ENCODE measurements around the gene FGD4. TPM values are rescaled to one million over a fixed set of nuclear protein-coding genes. Genes with fewer than 3 reads are reported as not detected.
A peak's percentile ranks its signal among the peaks of the same experiment; 100 is the strongest.

FGD4 gene
- total and polyA plus RNA-seq, 4 donors: 4.8 to 64.6 (median 24.2) TPM

DNA sequence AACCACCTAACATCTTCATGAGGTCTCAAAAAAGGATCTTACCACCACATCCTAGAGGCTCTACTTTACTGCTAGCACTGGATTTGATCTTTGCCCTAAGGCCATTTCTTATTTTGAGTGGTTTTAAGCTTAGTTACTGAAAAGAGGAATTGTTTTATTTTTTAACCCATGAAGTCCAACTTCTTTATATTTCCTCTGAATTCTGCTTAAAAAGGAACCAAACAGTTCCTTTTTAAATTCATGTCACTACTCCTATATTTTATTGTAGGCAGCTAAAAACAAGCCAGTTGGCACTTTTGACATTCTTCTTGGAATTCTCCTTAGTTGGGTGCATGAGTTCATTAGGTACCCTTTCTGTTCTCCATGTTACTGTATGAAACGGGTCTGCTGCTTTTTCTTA is 76.4 kb downstream of the FGD4 start:
- WGBS, 2 donors: 58 to 81% methylated on average over 1 of the region's 1 CpG
- no peak for ATAC-seq (ENCODE audit: insufficient read depth, low FRiP score)
- Histone ChIP-seq H3K9ac (ENCODE audit: insufficient read depth in 1 of 2, low read length in 2 of 2) (no peak overlapping the region), H3K9me3 (ENCODE audit: control insufficient read depth in 4 of 4, insufficient read depth in 3 of 4, low read length in 3 of 4) (no peaks in the 10 kb centered on the region), H3K27ac (ENCODE audit: low read depth in 1 of 2, low read length in 1 of 2) (no peak overlapping the region), H3K4me1 (ENCODE audit: control insufficient read depth in 5 of 5, insufficient read depth in 5 of 5, low read length in 5 of 5) (peaks cover 0 to 3% (median 0%) of the 10 kb centered on the region in 5 donors), H3K36me3 (ENCODE audit: control insufficient read depth in 4 of 4, insufficient read depth in 4 of 4, low read length in 4 of 4) (no peaks in the 10 kb centered on the region), H3K27me3 (ENCODE audit: control insufficient read depth in 3 of 3, insufficient read depth in 3 of 3, low read length in 2 of 3) (no peaks in the 10 kb centered on the region), H3K4me3 (no peak overlapping the region)
- no peak for DNase-seq
- TF ChIP-seq, protein P1, sequence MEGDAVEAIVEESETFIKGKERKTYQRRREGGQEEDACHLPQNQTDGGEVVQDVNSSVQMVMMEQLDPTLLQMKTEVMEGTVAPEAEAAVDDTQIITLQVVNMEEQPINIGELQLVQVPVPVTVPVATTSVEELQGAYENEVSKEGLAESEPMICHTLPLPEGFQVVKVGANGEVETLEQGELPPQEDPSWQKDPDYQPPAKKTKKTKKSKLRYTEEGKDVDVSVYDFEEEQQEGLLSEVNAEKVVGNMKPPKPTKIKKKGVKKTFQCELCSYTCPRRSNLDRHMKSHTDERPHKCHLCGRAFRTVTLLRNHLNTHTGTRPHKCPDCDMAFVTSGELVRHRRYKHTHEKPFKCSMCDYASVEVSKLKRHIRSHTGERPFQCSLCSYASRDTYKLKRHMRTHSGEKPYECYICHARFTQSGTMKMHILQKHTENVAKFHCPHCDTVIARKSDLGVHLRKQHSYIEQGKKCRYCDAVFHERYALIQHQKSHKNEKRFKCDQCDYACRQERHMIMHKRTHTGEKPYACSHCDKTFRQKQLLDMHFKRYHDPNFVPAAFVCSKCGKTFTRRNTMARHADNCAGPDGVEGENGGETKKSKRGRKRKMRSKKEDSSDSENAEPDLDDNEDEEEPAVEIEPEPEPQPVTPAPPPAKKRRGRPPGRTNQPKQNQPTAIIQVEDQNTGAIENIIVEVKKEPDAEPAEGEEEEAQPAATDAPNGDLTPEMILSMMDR (IDR thresholded peaks at IDR 0.05; ENCODE audit: control extremely low read depth, extremely low read depth): no peak

DNA sequence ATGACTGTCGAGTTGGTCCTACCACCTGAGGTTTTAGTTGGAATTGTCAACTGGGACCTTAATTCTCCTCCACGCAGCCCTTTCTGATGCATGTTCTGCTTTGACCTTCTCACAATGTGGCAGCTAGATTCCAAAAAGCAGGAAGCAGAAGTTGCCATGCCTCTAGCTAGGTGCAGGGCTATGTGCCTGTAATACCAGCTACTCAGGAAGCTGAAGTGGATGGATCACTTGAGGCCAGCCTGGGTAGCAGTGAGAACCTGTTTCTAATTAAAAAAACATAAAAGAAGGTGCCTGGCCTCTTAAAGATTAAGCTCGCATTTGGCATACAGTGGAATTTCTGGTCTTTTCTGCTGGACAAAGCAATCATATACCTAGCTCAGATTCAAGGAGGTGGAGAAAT is 77.1 kb downstream of the FGD4 start:
- Histone ChIP-seq H3K36me3 (ENCODE audit: control insufficient read depth in 4 of 4, insufficient read depth in 4 of 4, low read length in 4 of 4) (no peaks in the 10 kb centered on the region), H3K9ac (ENCODE audit: insufficient read depth in 1 of 2, low read length in 2 of 2) (no peak overlapping the region), H3K4me3 (no peak overlapping the region), H3K27me3 (ENCODE audit: control insufficient read depth in 3 of 3, insufficient read depth in 3 of 3, low read length in 2 of 3) (no peaks in the 10 kb centered on the region), H3K9me3 (ENCODE audit: control insufficient read depth in 4 of 4, insufficient read depth in 3 of 4, low read length in 3 of 4) (no peaks in the 10 kb centered on the region), H3K4me1 (ENCODE audit: control insufficient read depth in 5 of 5, insufficient read depth in 5 of 5, low read length in 5 of 5) (peaks cover 0 to 3% (median 0%) of the 10 kb centered on the region in 5 donors), H3K27ac (ENCODE audit: low read depth in 1 of 2, low read length in 1 of 2) (peak overlapping the region in 1 of 2 donors; percentile 20)
- WGBS, 2 donors: 67 to 72% methylated on average over 3 of the region's 3 CpGs
- peak; percentile 64 for ATAC-seq (ENCODE audit: insufficient read depth, low FRiP score)
- TF ChIP-seq, protein P1 (IDR thresholded peaks at IDR 0.05; ENCODE audit: control extremely low read depth, extremely low read depth): no peak
- peak; percentile 63 to 84 (median 73) for DNase-seq

DNA sequence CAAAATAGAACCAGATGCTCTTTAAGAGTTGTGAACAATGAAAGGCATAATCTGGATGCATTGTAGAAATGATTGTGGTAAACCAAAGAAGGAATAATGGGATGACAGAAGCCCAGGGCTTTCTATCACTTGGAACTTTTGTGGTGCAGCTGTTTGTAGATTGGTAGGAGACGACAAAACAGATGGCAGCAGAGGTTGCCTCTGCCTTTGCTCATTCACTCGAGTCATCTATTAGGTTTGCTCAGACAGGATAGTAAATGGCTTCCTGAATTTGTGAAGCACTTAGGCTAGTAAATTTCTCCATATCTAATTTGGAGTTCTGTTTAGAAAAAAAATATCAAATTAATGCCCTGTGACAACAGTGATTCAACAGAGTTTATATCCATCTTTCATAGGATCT is 78.4 kb downstream of the FGD4 start:
- no peak overlapping the region for H3K4me3 ChIP-seq
- ATAC-seq (ENCODE audit: insufficient read depth, low FRiP score) (no peak), DNase-seq (no peak)

More for the DNA sequence above, 78.4 kb downstream of the FGD4 start:
- TF ChIP-seq, protein P1 (IDR thresholded peaks at IDR 0.05; ENCODE audit: control extremely low read depth, extremely low read depth): no peak
- H3K9ac ChIP-seq (ENCODE audit: insufficient read depth in 1 of 2, low read length in 2 of 2): no peak overlapping the region
- no peaks in the 10 kb centered on the region for H3K36me3 ChIP-seq (ENCODE audit: control insufficient read depth in 4 of 4, insufficient read depth in 4 of 4, low read length in 4 of 4)
- H3K4me1 ChIP-seq (ENCODE audit: control insufficient read depth in 5 of 5, insufficient read depth in 5 of 5, low read length in 5 of 5): peaks cover 0 to 4% (median 2%) of the 10 kb centered on the region in 5 donors
- no peaks in the 10 kb centered on the region for H3K9me3 ChIP-seq (ENCODE audit: control insufficient read depth in 4 of 4, insufficient read depth in 3 of 4, low read length in 3 of 4)
- no peaks in the 10 kb centered on the region for H3K27me3 ChIP-seq (ENCODE audit: control insufficient read depth in 3 of 3, insufficient read depth in 3 of 3, low read length in 2 of 3)
- H3K27ac ChIP-seq (ENCODE audit: low read depth in 1 of 2, low read length in 1 of 2): no peak overlapping the region
- WGBS, 2 donors: 67 to 70% methylated on average over 2 of the region's 2 CpGs

All from lung (tissue), 12 donors.